NCI-H446 treated with DMSO at 0.1 percent for 48 hours (cell line): ENCODE data around the gene KLHL1.

Experiments used
- DNase-seq: peaks from one replicate; lab custom pipeline; 2025; lab: John Stamatoyannopoulos, UW

Gene KLHL1

DNA sequence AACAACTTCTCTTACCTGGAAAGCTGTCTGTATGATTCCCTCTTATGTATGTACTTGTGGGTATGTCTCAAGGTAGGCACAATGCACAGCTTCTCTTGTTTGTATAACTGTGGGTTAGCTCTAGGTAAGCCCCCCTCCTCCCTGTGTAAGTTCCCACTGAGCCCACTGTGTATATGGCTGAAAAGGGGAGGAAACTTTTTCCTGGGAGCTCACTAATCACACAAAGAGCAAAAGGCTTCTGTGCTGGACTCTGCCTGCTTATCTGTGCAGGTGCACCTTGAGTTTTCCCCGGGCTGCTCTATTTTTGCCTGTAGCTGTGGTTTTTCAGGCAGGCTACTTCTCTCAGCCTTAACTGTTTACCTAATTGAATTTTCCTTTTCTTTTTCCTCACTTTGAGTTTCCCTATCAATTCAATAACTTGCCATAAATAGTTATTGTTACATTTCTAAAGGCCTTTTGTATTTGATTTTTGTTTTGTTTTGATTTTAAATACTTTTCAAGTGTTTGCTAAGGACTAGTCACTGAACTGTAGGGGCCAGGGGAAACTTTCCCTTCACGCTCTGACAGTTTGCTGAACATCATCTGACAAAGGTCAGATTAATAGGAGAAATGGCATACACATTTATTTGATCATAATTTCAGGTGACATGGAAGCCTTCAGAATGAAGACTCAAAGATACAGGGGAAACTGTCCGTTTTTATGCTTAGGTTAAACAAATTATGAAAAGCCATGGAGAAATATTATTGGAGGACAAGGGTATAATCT lies 424.1 kb downstream of the KLHL1 start:
- DNase-seq: no peak

- no peak for DNase-seq
These were observed 426.5 kb downstream of the KLHL1 start for GRCh38 chr13:69681722-69682121.

DNA sequence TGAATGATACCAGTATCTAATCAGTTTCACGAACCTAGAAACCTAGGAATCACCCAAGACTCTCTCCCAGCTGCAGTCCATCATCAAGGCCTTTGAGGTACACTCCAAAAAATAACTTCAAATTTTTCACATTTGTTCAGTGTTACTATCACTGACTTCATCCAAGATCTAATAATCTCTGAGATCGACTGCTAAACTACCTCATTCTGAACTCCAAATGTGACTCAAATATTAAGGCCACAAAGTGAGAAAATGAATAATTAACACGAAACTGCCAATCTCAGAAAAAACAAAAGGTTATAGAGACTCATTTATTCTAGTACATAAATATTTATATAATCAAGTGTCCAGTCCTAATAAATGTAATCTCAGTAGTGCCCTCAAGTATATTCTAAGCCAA lies 430.9 kb downstream of the KLHL1 start:
- DNase-seq: no peak

- DNase-seq: no peak
These were observed 432.0 kb downstream of the KLHL1 start for GRCh38 chr13:69676286-69676685.

GRCh38 chr13:69660155-69660554 lies 448.1 kb downstream of the KLHL1 start:
- DNase-seq: no peak

- DNase-seq: no peak
These were observed 450.6 kb downstream of the KLHL1 start for GRCh38 chr13:69657676-69658075.

GRCh38 chr13:69654392-69654791 lies 453.9 kb downstream of the KLHL1 start:
- DNase-seq: no peak
